HCT116 (cell line): ENCODE results near the gene HIP1.

ENCODE experiments used
- POLR2AphosphoS5 ChIP-seq: IDR thresholded peaks from 2 replicates; pipeline ENCODE4 v1.6.1; 2011; ENCODE audit warnings: mild to moderate bottlenecking, low read depth, low read length, moderate library complexity
- SIN3A ChIP-seq: IDR thresholded peaks from 2 replicates; pipeline ENCODE4 v1.6.1; 2012; ENCODE audit warnings: low read depth
- SP1 ChIP-seq: IDR thresholded peaks from 2 replicates; pipeline ENCODE4 v1.6.1; 2012; ENCODE audit warnings: low read depth
- ZFX ChIP-seq: fragments of 450-650 bp; IDR thresholded peaks from 2 replicates; pipeline ENCODE4 v1.6.1; 2017
- TF ChIP-seq, protein P1 (sequence below), 3 experiments: fragments of 200-600 bp in 1 of 3; sonication (generic) in 1 of 3; IDR thresholded peaks in 2 of 3; conservative IDR thresholded peaks in 1 of 3; 2 replicates each; pipeline ENCODE4 v1.5.1; 2012 to 2017; ENCODE audit warnings: low read depth in 2 of 3, low read length in 2 of 3, antibody characterized with exemption in 1 of 3, borderline replicate concordance in 1 of 3, control low read depth in 1 of 3, mild to moderate bottlenecking in 1 of 3, mixed read lengths in 1 of 3, mixed run types in 1 of 3, moderate library complexity in 1 of 3; ENCODE audit not compliant: insufficient read depth in 1 of 3

DNA sequence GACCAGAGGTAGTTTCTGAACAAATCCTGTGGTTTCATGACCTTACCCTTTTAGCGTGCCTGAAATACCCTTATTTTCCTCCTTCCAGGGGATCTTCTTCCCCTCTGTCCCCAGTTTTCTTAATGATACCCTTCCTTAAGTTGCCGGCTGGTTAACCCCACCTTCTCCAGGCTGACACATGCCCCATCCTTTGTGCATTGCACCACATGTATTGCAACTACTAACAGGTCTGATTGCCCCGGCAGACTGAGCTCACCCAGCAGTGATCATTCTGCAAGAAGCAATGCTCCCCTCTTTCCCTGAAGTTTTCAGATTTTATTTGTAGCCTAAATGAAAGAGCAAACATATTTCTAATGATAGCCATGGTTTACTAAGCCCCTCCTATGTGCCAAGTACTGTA, 108.2 kb downstream of the HIP1 start:
- TF ChIP-seq, protein P1, sequence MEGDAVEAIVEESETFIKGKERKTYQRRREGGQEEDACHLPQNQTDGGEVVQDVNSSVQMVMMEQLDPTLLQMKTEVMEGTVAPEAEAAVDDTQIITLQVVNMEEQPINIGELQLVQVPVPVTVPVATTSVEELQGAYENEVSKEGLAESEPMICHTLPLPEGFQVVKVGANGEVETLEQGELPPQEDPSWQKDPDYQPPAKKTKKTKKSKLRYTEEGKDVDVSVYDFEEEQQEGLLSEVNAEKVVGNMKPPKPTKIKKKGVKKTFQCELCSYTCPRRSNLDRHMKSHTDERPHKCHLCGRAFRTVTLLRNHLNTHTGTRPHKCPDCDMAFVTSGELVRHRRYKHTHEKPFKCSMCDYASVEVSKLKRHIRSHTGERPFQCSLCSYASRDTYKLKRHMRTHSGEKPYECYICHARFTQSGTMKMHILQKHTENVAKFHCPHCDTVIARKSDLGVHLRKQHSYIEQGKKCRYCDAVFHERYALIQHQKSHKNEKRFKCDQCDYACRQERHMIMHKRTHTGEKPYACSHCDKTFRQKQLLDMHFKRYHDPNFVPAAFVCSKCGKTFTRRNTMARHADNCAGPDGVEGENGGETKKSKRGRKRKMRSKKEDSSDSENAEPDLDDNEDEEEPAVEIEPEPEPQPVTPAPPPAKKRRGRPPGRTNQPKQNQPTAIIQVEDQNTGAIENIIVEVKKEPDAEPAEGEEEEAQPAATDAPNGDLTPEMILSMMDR (IDR thresholded peaks at IDR 0.05 in 2 of 3, conservative IDR thresholded peaks at IDR 0.05 in 1 of 3; ENCODE audit: borderline replicate concordance in 1 of 3, insufficient read depth in 1 of 3, low read depth in 2 of 3, low read length in 2 of 3) = no peak
- TF ChIP-seq POLR2AphosphoS5 = no peak
- TF ChIP-seq ZFX = no peak
- no peak for TF ChIP-seq SP1
- TF ChIP-seq SIN3A = no peak
